KOPT-K1 (cell line): Measurements from ENCODE around the gene CFAP46.
"Not testable (repeated sequence)": the region's sequence is repeated elsewhere in the genome, so short reads cannot be mapped to it uniquely, and the experiment has no call there.

ENCODE experiments used
- H3K27ac ChIP-seq: fragments of 200-600 bp; sonication (generic); 2 replicates; pipeline ENCODE4 v1.5.1; 2016; ENCODE audit warnings: antibody characterized with exemption, mild to moderate bottlenecking, low read depth, low read length; ENCODE audit not compliant: poor library complexity, severe bottlenecking
- H3K36me3 ChIP-seq: fragments of 200-600 bp; sonication (generic); 2 replicates; pipeline ENCODE4 v1.5.1; 2017; ENCODE audit warnings: antibody characterized with exemption, mild to moderate bottlenecking, low read length, moderate library complexity; ENCODE audit not compliant: insufficient read depth
- H3K9me3 ChIP-seq: fragments of 200-600 bp; sonication (generic); 2 replicates; pipeline ENCODE4 v1.5.1; 2017; ENCODE audit warnings: antibody characterized with exemption, low read length, mild to moderate bottlenecking; ENCODE audit not compliant: insufficient read depth, poor library complexity, severe bottlenecking

Gene CFAP46

DNA sequence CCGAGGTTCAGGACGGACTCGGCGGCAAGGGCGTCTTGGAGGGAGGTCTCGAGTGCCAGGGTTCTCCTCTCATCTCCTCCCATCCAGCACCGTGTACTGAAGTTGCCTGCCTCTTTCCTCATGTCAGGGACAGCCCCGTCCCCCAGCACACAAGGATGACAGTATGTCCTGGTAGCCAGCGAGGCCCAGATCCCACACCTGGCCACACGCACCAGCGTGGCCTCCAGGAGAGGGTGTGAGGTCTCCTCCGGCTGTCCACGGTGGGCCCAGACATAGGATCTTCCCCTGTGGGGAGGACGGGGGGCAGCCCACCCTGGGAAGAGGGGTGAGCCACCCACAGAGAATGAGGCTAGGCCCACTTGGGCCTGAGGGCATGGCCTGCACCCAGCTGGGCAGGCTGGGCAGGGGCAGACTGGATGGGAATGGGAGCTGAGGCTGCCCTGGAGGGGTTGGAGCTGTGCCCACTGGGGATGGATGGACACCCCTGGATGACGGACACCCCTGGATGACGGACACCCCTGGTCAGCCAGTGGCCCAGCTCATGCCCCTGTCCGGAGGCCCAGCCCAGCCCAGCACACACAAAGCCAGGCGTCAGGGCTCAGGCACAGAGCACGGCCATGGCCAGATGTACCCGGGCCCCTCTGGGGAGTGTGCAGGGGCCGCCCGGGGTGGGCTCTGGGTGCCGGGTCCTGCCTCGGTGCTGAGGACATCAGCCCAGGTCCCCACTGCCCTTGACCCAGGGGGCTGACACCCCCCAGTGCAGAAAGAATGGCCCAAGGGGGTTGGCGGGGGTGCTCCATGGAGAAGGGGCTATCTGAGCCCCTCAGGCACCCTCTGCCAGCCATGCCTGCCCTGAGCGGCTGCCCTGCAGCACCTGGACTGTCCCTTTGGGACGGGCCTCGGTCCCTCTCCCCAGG is 30.9 kb upstream of the CFAP46 start:
- peaks cover 9% of the 10 kb centered on the region for H3K9me3 ChIP-seq
- H3K27ac ChIP-seq, result no peak overlapping the region
- no peaks in the 10 kb centered on the region for H3K36me3 ChIP-seq

DNA sequence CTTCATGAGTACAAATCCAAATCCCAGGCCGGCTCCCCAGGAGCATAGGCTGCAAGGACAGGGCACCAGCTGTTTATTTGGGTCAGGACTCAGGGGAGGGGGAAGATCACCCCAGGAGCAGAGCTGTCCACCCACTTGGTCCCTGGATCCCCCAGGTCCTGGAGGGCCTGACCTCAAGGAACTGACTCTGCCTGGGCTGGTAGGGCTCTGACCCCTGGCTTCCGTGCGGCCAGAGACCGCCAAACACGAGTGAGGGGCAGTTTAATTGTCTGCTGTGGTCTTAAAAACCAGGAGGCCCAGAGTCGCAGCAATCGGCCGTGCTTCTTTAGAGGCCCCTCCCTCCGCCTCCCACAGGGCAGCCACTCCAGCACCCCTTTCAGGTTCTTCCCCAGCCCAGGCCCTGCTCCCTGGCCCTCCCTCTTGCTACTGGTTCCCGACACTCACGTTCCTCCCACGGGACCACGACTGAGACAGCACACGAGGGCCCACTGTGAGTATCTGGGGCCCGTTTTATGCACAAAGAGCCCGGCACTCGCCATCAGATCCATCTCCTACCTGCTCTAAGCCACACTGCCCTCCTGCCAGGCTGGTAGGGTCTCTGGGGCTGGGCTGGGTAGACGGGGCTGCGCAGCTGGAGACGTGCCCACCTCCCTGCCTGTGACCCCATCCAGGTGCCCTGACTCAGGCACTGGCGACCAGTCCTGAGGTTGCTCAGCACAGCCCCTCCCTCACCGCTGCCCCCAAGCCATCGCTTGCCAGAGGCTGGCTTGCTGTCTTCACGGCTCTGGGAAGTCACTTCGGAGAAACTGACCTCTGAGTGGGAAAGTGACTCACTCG is 30.0 kb upstream of the CFAP46 start:
- H3K9me3 ChIP-seq, result peaks cover 9% of the 10 kb centered on the region
- H3K27ac ChIP-seq, result no peak overlapping the region
- no peaks in the 10 kb centered on the region for H3K36me3 ChIP-seq

DNA sequence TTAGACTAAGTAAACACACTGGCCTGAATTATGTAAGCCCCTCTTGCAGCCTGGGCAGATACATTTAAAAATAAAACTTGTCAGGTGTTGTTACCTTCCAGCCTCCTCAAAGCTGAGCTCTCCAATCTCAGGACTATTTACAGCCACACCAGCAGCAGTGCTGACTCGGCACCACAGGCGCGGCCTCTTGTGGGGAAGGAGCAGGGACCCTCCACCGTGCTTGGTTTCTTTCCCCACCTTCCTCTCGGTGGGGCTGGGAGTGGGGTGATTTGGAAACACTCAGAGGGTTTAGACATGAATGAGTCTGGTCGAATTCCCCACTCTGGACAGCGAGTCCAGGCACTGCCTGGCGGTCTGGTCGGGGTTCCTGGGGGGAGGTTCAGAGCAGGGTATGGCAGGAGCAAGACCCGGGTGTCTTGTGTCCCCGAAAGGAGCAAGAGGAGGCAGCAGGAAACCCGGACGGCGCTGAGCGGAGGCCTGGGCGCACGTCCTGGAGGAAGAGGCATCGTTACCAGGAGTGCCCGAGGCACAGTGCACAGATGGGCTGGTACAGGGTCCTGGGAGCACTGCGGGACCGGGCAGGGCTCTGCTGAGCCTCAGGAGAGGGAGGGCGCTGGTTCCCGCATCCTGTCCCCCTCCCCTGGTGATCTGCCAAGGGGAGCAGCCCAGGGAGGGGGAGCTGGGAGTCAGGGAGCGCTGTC is 29.2 kb upstream of the CFAP46 start:
- Histone ChIP-seq H3K27ac (no peak overlapping the region), H3K36me3 (no peaks in the 10 kb centered on the region), H3K9me3 (peaks cover 9% of the 10 kb centered on the region)

DNA sequence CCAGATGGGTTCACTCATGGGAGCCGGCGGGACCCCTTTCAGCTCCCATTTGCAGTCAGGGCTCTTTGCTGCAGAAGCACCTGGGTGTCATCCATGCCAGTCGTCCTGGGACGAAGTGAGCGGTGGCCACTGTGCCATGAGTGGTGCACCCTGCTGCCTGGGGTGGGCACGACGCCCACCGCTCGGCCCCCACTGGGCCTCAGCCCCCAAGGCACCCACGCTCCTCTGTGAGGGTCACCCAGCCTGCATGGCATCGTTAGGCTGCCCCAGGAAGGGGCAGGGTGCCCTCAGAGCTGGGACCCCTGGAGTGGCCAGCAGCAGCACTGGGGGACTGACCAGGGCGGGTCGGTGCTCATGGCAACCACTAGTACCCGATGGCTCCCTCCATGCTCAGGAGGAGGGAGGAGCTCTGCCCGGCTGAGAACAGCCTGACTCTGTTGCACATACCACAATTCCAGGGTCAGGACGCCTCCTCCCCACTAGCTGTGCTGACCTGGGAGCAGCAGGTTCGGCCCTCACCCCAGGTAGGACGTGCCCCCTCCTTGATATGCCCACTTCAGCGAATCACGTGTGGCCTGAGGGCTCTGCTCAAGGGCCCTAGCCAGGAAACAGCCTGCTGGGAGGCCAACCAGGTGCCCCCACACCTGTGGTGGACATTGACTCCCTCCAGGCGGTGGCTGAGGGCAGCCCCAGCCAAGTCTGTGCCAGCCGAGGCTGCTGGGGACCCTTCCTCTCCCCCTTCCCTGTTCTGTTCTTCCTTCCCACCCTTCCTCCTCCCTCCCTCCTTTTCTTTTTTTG is 28.5 kb upstream of the CFAP46 start:
- H3K36me3 ChIP-seq, result no peaks in the 10 kb centered on the region
- H3K27ac ChIP-seq, result no peak overlapping the region
- H3K9me3 ChIP-seq, result peaks cover 9% of the 10 kb centered on the region

DNA sequence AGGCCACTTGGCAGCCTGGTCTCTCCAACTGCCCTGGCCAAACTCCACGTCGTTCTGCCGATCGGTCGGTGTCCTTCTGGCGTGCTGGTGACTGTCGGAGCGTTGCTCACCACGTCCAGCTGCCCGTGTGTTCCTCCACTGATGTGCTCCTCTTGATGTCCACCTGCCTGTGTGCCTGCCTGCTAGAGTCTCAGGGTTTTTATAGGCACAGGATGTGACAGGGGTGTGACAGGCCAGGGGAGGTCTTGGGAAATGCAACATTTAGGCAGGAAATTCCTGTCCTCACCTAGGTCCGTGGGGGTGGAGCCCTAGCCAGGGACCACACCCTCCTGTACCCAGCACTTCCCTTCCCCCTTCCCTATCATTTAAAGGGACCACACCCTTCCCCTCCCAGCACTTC is 25.2 kb upstream of the CFAP46 start:
- peaks cover 9% of the 10 kb centered on the region for H3K9me3 ChIP-seq
- H3K36me3 ChIP-seq, result no peaks in the 10 kb centered on the region
- no peak overlapping the region for H3K27ac ChIP-seq

DNA sequence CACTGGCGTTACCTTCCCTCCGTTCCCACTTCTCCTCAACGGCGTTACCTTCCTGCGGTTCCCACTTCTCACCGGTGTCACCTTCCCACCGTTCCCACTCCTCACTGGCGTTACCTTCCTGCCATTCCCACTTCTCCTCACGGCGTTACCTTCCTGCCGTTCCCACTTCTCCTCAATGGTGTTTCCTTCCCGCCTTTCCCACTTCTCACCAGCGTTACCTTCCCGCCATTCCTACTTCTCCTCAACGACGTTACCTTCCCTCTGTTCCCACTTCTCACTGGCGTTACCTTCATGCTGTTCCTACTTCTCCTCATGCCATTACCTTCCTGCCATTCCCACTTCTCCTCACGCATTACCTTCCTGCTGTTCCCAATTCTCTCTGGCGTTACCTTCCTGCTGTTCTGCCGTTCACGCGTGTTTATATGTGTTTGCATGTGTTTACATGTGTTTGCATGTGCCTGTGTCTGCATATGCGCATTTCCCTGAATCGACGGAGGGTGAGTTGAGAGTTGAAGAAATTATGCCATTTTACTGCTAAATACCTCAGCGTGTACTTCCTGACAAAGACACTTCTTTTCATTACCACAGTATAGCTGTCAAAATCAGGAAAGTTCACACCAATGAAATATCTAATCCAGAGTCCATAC is 23.2 kb upstream of the CFAP46 start:
- Histone ChIP-seq H3K27ac (no peak overlapping the region), H3K9me3 (peaks cover 4% of the 10 kb centered on the region), H3K36me3 (no peaks in the 10 kb centered on the region)

DNA sequence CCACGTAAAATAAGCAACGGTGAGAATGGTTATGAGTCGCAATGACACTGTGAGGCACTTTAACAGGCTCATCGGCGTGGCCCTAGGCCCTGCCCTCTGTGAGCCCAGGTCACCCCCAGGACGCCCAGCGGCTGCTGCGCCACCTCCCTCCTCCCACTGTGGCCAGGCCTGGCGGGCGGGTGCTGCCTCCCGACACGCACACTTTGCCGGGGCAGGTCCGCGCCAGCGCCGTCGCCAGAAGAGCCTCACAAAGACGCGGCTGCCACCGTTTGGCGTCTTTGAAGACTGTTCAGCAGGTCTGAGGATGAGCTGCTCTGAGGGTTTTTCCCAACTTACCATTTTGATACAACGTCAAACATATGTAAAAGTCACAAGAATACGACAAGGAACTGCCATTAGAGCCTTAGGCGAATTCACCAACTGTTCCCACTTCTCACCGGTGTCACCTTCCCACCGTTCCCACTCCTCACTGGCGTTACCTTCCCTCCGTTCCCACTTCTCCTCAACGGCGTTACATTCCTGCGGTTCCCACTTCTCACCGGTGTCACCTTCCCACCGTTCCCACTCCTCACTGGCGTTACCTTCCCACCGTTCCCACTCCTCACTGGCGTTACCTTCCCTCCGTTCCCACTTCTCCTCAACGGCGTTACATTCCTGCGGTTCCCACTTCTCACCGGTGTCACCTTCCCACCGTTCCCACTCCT is 22.5 kb upstream of the CFAP46 start:
- H3K9me3 ChIP-seq, H3K36me3 ChIP-seq, H3K27ac ChIP-seq: not testable (repeated sequence)

DNA sequence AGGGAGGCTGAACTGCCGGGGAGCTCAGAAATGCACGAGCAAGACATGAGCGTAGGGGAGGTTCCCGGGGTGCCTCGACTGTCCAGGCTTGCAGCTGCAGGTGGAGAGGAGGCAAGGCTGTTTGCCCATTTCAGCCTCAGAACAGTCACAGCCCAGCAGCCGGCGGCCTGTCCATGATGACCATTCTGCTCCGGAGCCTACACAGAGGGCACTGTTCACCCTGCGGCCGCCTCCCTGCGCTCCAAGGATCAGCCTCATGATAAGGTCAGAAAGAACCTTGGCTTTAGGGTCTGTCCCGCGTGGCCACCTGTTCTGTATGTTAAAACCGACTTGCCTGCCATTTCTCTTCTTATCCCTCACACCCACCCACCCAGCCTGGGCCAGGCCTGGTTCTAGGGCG is 21.9 kb upstream of the CFAP46 start:
- Histone ChIP-seq H3K36me3 (no peaks in the 10 kb centered on the region), H3K27ac (no peak overlapping the region), H3K9me3 (no peaks in the 10 kb centered on the region)

DNA sequence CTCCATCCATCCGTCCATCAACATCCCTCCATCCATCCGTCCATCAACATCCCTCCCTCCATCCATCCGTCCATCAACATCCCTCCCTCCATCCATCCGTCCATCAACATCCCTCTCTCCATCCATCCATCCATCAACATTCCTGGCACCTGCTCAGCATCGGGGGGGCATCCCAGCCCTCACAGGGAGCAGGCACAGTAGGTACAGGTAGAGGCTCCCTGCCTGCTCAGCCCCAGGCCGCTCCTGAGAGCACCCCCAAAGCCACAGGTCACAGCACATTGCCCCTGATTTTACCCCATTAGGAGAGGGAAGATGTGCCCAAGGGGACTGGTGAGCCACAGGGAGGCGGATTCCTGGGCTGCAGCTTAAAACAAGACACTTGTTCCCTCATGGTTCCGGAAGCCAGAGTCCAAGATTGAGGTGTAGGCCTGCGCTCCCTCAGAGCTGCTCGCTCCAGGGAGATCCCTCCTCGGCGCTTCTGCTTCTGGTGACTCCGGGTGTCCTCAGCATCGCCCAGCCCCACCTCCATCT is 21.1 kb upstream of the CFAP46 start:
- Histone ChIP-seq H3K9me3 (no peaks in the 10 kb centered on the region), H3K36me3 (no peaks in the 10 kb centered on the region), H3K27ac (no peak overlapping the region)

DNA sequence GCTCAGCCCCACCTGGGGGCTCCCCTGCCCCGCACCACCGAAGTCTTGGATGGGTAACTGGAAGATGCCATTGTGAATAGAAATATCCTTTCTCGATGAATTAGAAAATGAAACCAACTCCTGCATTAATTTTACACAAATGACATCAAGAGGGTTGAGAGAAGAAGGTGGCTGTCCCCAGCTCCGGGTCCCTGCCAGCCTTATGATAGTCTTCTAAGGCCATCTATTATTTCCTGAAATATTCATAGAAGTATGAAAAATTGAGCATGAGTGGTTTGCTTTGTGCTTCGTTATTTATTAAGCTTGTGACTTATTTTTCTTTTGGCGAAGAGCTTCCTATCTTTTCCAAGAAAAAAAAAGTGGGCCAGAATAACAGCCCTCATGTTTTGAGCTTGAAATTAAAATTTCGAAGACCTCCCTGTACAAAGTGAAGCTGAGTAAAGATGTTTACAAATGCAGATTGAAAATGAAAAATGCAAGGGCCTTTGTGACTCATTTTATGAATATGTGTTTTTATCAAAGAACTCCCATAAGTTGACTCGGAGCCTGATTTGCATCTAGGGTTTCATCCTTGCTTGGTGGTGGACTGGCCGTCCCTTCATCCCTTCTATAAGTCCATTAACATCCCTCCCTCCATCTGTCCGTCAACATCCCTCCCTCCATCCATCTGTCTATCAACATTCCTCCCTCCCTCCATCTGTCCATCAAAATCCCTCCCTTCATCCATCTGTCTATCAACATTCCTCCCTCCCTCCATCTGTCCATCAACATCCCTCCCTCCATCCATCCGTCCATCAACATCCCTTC is 20.5 kb upstream of the CFAP46 start:
- Histone ChIP-seq H3K9me3 (no peaks in the 10 kb centered on the region), H3K36me3 (no peaks in the 10 kb centered on the region), H3K27ac (no peak overlapping the region)

DNA sequence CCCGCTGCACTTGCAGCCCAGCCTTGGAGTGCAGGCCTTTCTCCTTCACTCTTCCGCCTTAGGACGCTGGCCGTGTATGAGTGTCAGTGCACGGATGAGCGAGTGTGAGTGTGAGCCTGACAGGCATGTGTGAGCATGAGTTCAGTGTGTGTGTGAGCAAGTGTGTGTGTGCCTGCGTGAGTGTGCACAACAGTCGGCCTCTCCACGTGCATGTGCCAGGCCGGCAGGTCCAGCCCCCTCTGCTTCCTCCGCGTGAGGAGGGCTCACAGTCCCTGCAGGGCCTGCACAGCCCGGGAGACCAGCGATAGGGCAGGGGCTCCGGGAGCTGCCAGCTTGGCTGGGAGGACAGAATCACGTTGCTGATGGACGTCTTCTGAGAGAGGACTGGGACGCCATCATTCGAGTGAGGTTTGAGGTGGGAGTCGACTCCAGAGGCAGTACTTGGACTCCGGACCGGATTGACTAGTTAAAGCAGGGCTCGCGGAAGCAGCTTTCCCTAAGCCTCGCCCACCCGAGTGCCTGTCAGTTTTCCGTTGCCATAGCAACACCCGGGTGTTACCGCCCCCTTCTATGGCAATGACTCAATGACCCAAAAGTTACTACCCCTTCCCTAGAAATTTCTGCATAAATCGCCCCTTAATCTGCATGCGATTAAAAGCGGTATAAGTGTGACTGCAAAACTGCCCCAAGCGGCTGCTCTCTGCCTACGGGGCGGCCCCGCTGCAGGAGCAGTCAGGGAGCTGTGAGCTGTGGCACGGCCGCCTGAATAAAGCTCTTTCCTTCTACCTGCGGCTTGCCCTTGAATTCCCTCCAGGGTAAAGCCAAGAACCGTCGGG is 19.6 kb upstream of the CFAP46 start:
- Histone ChIP-seq H3K36me3 (no peaks in the 10 kb centered on the region), H3K9me3 (no peaks in the 10 kb centered on the region), H3K27ac (no peak overlapping the region)

DNA sequence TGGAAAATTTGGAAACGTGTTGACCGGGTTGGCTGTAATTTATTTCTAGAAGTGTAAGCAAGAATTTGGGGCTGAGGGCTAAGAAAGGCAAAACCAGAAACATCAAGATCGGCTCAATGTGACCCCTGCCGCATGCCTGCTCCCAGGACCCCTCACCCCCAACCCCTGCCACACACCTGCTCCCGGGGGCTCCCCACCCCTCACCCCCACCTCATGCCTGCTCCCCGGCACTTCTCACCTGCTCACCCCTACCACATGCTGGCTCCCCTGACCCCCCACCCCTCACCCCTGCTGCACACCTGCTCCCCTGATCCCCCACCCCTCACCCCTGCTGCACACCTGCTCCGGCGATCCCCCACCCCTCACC is 19.0 kb upstream of the CFAP46 start:
- no peaks in the 10 kb centered on the region for H3K36me3 ChIP-seq
- no peaks in the 10 kb centered on the region for H3K9me3 ChIP-seq
- no peak overlapping the region for H3K27ac ChIP-seq
